Measurements from ENCODE around the gene HADH. TPM values are rescaled to one million over a fixed set of nuclear protein-coding genes. Genes with fewer than 3 reads are reported as not detected.

Gene HADH
- total RNA-seq, 1 experiment from 2014 or later: 39.8 TPM

DNA sequence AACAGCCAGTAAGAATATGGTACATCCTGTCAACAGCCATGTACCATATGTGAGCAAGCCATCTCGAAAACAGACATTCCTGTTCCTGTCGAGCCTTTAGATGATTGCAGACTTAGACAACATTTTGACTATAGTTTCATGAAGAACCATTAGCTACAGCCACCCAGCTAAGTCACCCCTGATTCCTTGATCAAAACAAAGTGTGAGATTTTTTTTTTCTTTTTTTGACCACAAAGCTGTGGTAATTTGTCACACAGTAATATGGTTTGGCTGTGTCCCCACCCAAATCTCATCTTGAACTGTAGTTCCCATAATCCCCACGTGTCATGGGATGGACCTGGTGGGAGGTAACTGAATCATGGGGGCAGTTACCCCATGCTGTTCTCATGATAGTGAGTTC lies 15.2 kb upstream of the HADH start:
- ATAC-seq: no peak
- TF ChIP-seq FOXK1 (CRISPR knock-in tag; IDR thresholded peaks at IDR 0.05): no peak
- TF ChIP-seq FOXP1 (CRISPR knock-in tag; IDR thresholded peaks at IDR 0.05; ENCODE audit: borderline replicate concordance): no peak
- no peak for TF ChIP-seq SMAD4 (CRISPR knock-in tag; IDR thresholded peaks at IDR 0.05)
- no peak for TF ChIP-seq ZNF423 (CRISPR knock-in tag; IDR thresholded peaks at IDR 0.05)
- Mint-ChIP-seq H3K9me3 (no peaks in the 10 kb centered on the region), H3K27ac (no peak overlapping the region), H3K4me1 (no peaks in the 10 kb centered on the region), H3K4me3 (no peak overlapping the region), H3K36me3 (no peaks in the 10 kb centered on the region), H3K27me3 (ENCODE audit: low read depth) (no peaks in the 10 kb centered on the region)
- ChIA-PET CTCF (no interaction called here), POLR2A (no interaction called here)
- no peak for DNase-seq (ENCODE audit: low spot score)

DNA sequence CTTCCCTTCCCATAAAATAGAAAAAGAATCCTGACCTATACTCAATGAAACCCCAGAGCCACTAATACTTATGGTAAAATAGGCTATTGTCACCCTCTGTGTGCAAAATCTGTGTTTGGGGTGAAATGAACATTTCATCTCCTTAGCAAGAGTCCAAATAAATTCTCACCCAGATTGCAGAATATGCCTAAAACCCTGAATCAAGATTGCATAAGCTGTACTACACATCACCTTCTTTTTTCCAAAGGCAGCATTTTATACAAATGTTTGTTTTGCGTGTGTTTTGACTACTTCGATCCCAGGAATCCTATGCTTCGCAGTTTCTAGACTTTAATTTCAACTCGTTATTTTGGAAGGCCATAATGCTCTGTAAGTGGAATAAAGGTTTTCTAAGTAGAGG lies 12.2 kb upstream of the HADH start:
- no peak for TF ChIP-seq FOXP4 (CRISPR knock-in tag; IDR thresholded peaks at IDR 0.05)
- no peak for TF ChIP-seq RELA (CRISPR knock-in tag; IDR thresholded peaks at IDR 0.05; ENCODE audit: borderline replicate concordance)
- TF ChIP-seq ZNF121 (CRISPR knock-in tag; IDR thresholded peaks at IDR 0.05): no peak
- TF ChIP-seq ZBTB21 (CRISPR knock-in tag; IDR thresholded peaks at IDR 0.05; ENCODE audit: borderline replicate concordance): no peak
- TF ChIP-seq FOXP1 (CRISPR knock-in tag; IDR thresholded peaks at IDR 0.05; ENCODE audit: borderline replicate concordance): no peak
- TF ChIP-seq, protein P1, sequence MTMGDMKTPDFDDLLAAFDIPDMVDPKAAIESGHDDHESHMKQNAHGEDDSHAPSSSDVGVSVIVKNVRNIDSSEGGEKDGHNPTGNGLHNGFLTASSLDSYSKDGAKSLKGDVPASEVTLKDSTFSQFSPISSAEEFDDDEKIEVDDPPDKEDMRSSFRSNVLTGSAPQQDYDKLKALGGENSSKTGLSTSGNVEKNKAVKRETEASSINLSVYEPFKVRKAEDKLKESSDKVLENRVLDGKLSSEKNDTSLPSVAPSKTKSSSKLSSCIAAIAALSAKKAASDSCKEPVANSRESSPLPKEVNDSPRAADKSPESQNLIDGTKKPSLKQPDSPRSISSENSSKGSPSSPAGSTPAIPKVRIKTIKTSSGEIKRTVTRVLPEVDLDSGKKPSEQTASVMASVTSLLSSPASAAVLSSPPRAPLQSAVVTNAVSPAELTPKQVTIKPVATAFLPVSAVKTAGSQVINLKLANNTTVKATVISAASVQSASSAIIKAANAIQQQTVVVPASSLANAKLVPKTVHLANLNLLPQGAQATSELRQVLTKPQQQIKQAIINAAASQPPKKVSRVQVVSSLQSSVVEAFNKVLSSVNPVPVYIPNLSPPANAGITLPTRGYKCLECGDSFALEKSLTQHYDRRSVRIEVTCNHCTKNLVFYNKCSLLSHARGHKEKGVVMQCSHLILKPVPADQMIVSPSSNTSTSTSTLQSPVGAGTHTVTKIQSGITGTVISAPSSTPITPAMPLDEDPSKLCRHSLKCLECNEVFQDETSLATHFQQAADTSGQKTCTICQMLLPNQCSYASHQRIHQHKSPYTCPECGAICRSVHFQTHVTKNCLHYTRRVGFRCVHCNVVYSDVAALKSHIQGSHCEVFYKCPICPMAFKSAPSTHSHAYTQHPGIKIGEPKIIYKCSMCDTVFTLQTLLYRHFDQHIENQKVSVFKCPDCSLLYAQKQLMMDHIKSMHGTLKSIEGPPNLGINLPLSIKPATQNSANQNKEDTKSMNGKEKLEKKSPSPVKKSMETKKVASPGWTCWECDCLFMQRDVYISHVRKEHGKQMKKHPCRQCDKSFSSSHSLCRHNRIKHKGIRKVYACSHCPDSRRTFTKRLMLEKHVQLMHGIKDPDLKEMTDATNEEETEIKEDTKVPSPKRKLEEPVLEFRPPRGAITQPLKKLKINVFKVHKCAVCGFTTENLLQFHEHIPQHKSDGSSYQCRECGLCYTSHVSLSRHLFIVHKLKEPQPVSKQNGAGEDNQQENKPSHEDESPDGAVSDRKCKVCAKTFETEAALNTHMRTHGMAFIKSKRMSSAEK (CRISPR knock-in tag; IDR thresholded peaks at IDR 0.05; ENCODE audit: borderline replicate concordance): no peak
- TF ChIP-seq ZNF232 (CRISPR knock-in tag; IDR thresholded peaks at IDR 0.05): no peak
- TF ChIP-seq ATF2 (CRISPR knock-in tag; IDR thresholded peaks at IDR 0.05; ENCODE audit: borderline replicate concordance, low read depth): no peak
- TF ChIP-seq, protein P2, sequence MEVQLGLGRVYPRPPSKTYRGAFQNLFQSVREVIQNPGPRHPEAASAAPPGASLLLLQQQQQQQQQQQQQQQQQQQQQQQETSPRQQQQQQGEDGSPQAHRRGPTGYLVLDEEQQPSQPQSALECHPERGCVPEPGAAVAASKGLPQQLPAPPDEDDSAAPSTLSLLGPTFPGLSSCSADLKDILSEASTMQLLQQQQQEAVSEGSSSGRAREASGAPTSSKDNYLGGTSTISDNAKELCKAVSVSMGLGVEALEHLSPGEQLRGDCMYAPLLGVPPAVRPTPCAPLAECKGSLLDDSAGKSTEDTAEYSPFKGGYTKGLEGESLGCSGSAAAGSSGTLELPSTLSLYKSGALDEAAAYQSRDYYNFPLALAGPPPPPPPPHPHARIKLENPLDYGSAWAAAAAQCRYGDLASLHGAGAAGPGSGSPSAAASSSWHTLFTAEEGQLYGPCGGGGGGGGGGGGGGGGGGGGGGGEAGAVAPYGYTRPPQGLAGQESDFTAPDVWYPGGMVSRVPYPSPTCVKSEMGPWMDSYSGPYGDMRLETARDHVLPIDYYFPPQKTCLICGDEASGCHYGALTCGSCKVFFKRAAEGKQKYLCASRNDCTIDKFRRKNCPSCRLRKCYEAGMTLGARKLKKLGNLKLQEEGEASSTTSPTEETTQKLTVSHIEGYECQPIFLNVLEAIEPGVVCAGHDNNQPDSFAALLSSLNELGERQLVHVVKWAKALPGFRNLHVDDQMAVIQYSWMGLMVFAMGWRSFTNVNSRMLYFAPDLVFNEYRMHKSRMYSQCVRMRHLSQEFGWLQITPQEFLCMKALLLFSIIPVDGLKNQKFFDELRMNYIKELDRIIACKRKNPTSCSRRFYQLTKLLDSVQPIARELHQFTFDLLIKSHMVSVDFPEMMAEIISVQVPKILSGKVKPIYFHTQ (CRISPR knock-in tag; IDR thresholded peaks at IDR 0.05): no peak
- TF ChIP-seq SMAD4 (CRISPR knock-in tag; IDR thresholded peaks at IDR 0.05): no peak
- no peak for TF ChIP-seq ZNF219 (CRISPR knock-in tag; IDR thresholded peaks at IDR 0.05; ENCODE audit: borderline replicate concordance)
- TF ChIP-seq, protein P3, sequence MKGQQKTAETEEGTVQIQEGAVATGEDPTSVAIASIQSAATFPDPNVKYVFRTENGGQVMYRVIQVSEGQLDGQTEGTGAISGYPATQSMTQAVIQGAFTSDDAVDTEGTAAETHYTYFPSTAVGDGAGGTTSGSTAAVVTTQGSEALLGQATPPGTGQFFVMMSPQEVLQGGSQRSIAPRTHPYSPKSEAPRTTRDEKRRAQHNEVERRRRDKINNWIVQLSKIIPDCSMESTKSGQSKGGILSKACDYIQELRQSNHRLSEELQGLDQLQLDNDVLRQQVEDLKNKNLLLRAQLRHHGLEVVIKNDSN (CRISPR knock-in tag; IDR thresholded peaks at IDR 0.05): no peak
- no peaks in the 10 kb centered on the region for H3K4me1 Mint-ChIP-seq
- DNase-seq (ENCODE audit: low spot score) (no peak), ATAC-seq (no peak)
- H3K9me3 Mint-ChIP-seq: peaks cover 5% of the 10 kb centered on the region
- ChIA-PET CTCF (no interaction called here), POLR2A (no interaction called here)
- H3K36me3 Mint-ChIP-seq: no peaks in the 10 kb centered on the region; the same call in none of the 2 replicates
- H3K4me3 Mint-ChIP-seq: no peak overlapping the region
- no peaks in the 10 kb centered on the region for H3K27me3 Mint-ChIP-seq (ENCODE audit: low read depth)
- no peak overlapping the region for H3K27ac Mint-ChIP-seq
